ENCODE measurements around the gene EYS.
A peak's percentile ranks its signal among the peaks of the same experiment; 100 is the strongest.

EYS gene

GRCh38 chr6:64376394-64376793, 1330.6 kb downstream of the EYS start:
- TF ChIP-seq, protein P1, sequence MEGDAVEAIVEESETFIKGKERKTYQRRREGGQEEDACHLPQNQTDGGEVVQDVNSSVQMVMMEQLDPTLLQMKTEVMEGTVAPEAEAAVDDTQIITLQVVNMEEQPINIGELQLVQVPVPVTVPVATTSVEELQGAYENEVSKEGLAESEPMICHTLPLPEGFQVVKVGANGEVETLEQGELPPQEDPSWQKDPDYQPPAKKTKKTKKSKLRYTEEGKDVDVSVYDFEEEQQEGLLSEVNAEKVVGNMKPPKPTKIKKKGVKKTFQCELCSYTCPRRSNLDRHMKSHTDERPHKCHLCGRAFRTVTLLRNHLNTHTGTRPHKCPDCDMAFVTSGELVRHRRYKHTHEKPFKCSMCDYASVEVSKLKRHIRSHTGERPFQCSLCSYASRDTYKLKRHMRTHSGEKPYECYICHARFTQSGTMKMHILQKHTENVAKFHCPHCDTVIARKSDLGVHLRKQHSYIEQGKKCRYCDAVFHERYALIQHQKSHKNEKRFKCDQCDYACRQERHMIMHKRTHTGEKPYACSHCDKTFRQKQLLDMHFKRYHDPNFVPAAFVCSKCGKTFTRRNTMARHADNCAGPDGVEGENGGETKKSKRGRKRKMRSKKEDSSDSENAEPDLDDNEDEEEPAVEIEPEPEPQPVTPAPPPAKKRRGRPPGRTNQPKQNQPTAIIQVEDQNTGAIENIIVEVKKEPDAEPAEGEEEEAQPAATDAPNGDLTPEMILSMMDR (IDR thresholded peaks at IDR 0.05; ENCODE audit: low read depth, low read length): no peak
- H3K4me3 ChIP-seq (ENCODE audit: low read depth, low read length): no peak overlapping the region

DNA sequence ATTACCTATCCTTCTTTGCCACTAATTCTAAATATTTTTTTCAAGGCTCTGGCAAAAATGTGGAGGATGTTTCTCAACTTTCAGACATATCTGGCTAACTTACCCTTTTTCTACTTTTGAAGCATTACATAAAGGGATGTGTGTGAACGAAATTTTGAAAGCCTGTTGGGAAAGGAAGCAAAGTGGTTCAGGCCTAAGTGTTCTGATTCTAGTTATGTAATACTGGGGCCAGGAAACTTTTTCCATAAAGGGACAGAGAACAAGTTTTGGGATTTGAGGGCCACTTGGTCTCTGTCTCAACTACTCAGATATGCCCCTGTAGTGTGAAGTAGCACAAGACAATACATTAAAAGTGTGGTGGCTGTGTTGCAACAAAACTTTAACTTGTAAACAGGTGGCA, 1349.6 kb downstream of the EYS start:
- TF ChIP-seq, protein P1 (IDR thresholded peaks at IDR 0.05; ENCODE audit: low read depth, low read length): no peak
- no peak overlapping the region for H3K4me3 ChIP-seq (ENCODE audit: low read depth, low read length)

GRCh38 chr6:64347411-64347810, 1359.6 kb downstream of the EYS start:
- H3K4me3 ChIP-seq (ENCODE audit: low read depth, low read length): no peak overlapping the region
- TF ChIP-seq, protein P1 (IDR thresholded peaks at IDR 0.05; ENCODE audit: low read depth, low read length): no peak

GRCh38 chr6:64335195-64335594, 1371.8 kb downstream of the EYS start:
- no peak overlapping the region for H3K4me3 ChIP-seq (ENCODE audit: low read depth, low read length)
- TF ChIP-seq, protein P1 (IDR thresholded peaks at IDR 0.05; ENCODE audit: low read depth, low read length): no peak

DNA sequence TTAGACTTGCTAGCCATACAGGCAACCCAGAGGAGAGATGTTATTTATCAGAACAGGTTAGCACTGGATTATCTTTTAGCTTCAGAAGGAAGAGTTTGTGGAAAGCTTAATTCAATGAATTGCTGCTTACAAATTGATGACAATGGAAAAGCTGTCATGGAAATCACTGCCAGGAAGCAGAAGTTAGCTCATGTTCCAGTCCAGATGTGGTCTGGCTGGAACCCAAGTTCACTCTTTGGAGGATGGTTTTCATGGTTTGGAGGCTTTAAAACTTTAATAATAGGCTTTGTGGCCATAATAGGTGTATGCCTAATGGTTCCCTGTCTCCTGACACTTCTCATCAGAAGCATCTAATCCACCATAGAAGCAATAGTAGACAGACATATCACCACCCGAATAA, 1372.4 kb downstream of the EYS start:
- TF ChIP-seq, protein P1 (IDR thresholded peaks at IDR 0.05; ENCODE audit: low read depth, low read length): no peak
- no peak overlapping the region for H3K4me3 ChIP-seq (ENCODE audit: low read depth, low read length)

DNA sequence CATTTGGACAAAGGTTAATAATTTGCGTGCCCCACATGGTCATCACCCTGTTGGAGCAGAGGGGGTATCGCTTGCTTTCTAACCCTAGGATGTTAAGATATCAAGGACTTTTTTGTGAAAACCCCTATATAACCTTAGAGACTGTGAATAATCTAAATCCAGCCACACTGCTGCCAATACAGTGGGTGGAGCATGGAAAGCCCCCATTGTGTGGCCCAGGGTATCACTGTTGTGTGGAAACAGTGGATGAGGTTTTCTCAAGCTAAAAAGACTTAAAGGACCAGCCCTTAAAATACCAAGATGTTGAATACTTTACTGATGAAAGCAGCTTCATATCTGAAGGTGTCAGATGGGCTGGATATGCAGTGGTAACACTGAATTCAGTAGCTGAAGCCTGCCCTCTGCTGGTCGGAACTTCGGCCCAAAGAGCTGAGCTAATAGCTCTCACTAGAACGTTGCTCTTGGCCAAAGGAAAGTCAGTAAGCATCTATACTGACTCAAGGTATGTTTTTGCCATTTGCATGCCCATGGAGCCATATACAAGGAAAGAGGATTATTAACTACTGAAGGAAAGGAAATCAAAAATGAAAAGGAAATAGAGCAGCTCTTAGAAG, 1376.2 kb downstream of the EYS start:
- TF ChIP-seq, protein P1 (IDR thresholded peaks at IDR 0.05; ENCODE audit: low read depth, low read length): peak; percentile 69
- no peak overlapping the region for H3K4me3 ChIP-seq (ENCODE audit: low read depth, low read length)

DNA sequence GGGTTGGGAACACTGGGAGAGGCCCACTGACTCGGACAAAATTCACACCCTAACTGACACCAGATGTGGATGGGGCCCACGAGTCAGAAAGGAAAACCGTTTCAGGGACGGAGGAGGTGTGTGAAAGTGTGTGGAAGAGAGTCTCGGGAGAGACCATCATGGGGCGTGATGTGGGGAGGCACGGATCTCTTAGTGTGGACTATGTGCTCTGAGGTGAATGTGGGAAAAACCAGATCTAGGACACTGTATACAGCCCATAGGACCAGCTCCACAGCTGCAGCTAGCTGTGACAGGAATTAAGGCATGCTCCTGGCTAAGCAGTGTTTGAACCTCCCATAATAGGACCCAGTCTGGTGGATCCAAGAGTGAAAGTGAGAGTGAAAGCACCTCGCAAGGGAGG, 1380.1 kb downstream of the EYS start:
- TF ChIP-seq, protein P1 (IDR thresholded peaks at IDR 0.05; ENCODE audit: low read depth, low read length): no peak
- H3K4me3 ChIP-seq (ENCODE audit: low read depth, low read length): no peak overlapping the region
